Keratinocyte (primary cell): ENCODE data around the gene TENM4. TPM values are rescaled to one million over a fixed set of nuclear protein-coding genes. Genes with fewer than 3 reads are reported as not detected.
A peak's percentile ranks its signal among the peaks of the same experiment; 100 is the strongest.

Source experiments
- DNase-seq: peaks from one replicate; pipeline ENCODE4 v3.0.0-alpha.2; 2011; ENCODE audit warnings: low read depth, missing footprints, low spot score
- FAIRE-seq: peaks from 2 replicates; lab custom pipeline; 2011; peaks lifted over from hg19 to GRCh38; lab: Jason Lieb, UNC
- H2AFZ ChIP-seq: 2 replicates; pipeline ENCODE4 v1.6.0; 2012; ENCODE audit warnings: low read length, control low read depth, inconsistent platforms; ENCODE audit not compliant: control insufficient read depth
- H3K27ac ChIP-seq: 2 replicates; pipeline ENCODE4 v1.5.1; 2011; ENCODE audit warnings: low read length; ENCODE audit not compliant: control insufficient read depth, insufficient read depth
- H3K27me3 ChIP-seq: 3 replicates; pipeline ENCODE4 v1.6.0; 2011; ENCODE audit warnings: low read length; ENCODE audit not compliant: control insufficient read depth, insufficient read depth; ENCODE audit errors: extremely low read depth
- H3K36me3 ChIP-seq, 2 experiments: 2 replicates in 1 of 2; 3 replicates in 1 of 2; pipeline ENCODE4 v1.5.1; 2011; ENCODE audit warnings: low read length in 2 of 2, mild to moderate bottlenecking in 1 of 2; ENCODE audit not compliant: control insufficient read depth in 2 of 2, insufficient read depth in 2 of 2; ENCODE audit errors: extremely low read depth in 1 of 2
- H3K4me1 ChIP-seq: 3 replicates; pipeline ENCODE4 v1.5.1; 2011; ENCODE audit warnings: low read length; ENCODE audit not compliant: control insufficient read depth, insufficient read depth; ENCODE audit errors: extremely low read depth
- H3K4me2 ChIP-seq: 3 replicates; pipeline ENCODE4 v1.6.0; 2011; ENCODE audit warnings: low read depth, low read length; ENCODE audit not compliant: control insufficient read depth, insufficient read depth; ENCODE audit errors: extremely low read depth
- H3K4me3 ChIP-seq, 3 experiments: fragments of 200-600 bp in 1 of 3; sonication (generic) in 1 of 3; 2 replicates in 2 of 3; 3 replicates in 1 of 3; pipeline ENCODE4 v1.5.1; 2011 to 2016; ENCODE audit warnings: low read length in 3 of 3, mild to moderate bottlenecking in 3 of 3, control low read depth in 2 of 3, inconsistent platforms in 1 of 3, low read depth in 1 of 3, mixed read lengths in 1 of 3, mixed run types in 1 of 3, moderate library complexity in 1 of 3; ENCODE audit not compliant: control insufficient read depth in 2 of 3, insufficient read depth in 2 of 3; ENCODE audit errors: extremely low read depth in 1 of 3
- H3K79me2 ChIP-seq: 2 replicates; pipeline ENCODE4 v1.6.0; 2012; ENCODE audit warnings: low read length; ENCODE audit not compliant: control insufficient read depth, insufficient read depth
- H3K9ac ChIP-seq: 3 replicates; pipeline ENCODE4 v1.6.0; 2011; ENCODE audit warnings: low read length; ENCODE audit not compliant: control insufficient read depth, insufficient read depth; ENCODE audit errors: extremely low read depth
- H3K9me1 ChIP-seq: 3 replicates; pipeline ENCODE4 v1.6.0; 2011; ENCODE audit warnings: low read length; ENCODE audit not compliant: control insufficient read depth, insufficient read depth; ENCODE audit errors: extremely low read depth
- H3K9me3 ChIP-seq: 2 replicates; pipeline ENCODE4 v1.5.1; 2012; ENCODE audit warnings: low read depth, low read length; ENCODE audit not compliant: control insufficient read depth
- H4K20me1 ChIP-seq: 3 replicates; pipeline ENCODE4 v1.6.0; 2011; ENCODE audit warnings: low read length; ENCODE audit not compliant: control insufficient read depth, insufficient read depth; ENCODE audit errors: extremely low read depth
- CTCF ChIP-seq, 3 experiments: IDR thresholded peaks in 1 of 3; conservative IDR thresholded peaks in 1 of 3; optimal IDR thresholded peaks in 1 of 3; 2 replicates in 2 of 3; 3 replicates in 1 of 3; pipeline versions ENCODE3 to v1.5.1; 2011; ENCODE audit warnings: low read length in 3 of 3, mild to moderate bottlenecking in 3 of 3, moderate library complexity in 2 of 3, control low read depth in 1 of 3, inconsistent platforms in 1 of 3; ENCODE audit not compliant: insufficient read depth in 2 of 3; ENCODE audit errors: extremely low read depth in 1 of 3
- EZH2 ChIP-seq: IDR thresholded peaks from one replicate; pipeline ENCODE4 v1.6.1; 2012; ENCODE audit warnings: inconsistent platforms, mild to moderate bottlenecking, low read length, moderate library complexity
- dilution Hi-C: fragments of 300-500 bp; cut with MboI; formaldehyde crosslinking; loops from one replicate; pipeline ENCODE4 v1.7.0; 2020; ENCODE audit warnings: low sequenced_read_pairs; ENCODE audit not compliant: extremely low pct_ligation_motif_present
- polyA minus RNA-seq, 3 experiments: library from RNA; depleted of rRNA, polyadenylated mRNA; stranded (reverse); fragments of >200 nt; gene quantifications; 1 replicate in 1 of 3; 2 replicates in 1 of 3; 3 replicates in 1 of 3; pipeline ENCODE4 v1.2.3, GENCODE V29; 2011
- polyA plus RNA-seq, 5 experiments: library from polyadenylated mRNA; depleted of rRNA in 3 of 5; stranded (reverse) in 3 of 5; stranded (forward) in 1 of 5; unstranded in 1 of 5; fragments of >200 nt; gene quantifications; 1 replicate in 1 of 5; 2 replicates in 3 of 5; 3 replicates in 1 of 5; pipeline versions ENCODE4 v1.2.1 to v1.2.3, GENCODE V29; 2011 to 2012; ENCODE audit warnings: missing spikeins in 2 of 5, low read depth in 1 of 5, low replicate concordance in 1 of 5

Gene TENM4
- 3.5 to 11.3 TPM (median 5.4 TPM) in 3 replicates for polyA plus RNA-seq
- 5.2 TPM for polyA plus RNA-seq (2011; ENCODE audit: low read depth)
- polyA plus RNA-seq (2011; cell fraction: cytosol; rRNA removed), result 1.9 and 3.5 TPM in 2 replicates
- polyA plus RNA-seq (2011; cell fraction: nucleus; rRNA removed), result 25.7 and 30.6 TPM in 2 replicates
- 3.7 and 13.5 TPM in 2 replicates for polyA plus RNA-seq (2012; ENCODE audit: low replicate concordance)
- polyA minus RNA-seq, result 20.5 to 79.6 TPM (median 25.8 TPM) in 3 replicates
- 15.0 TPM for polyA minus RNA-seq (2011; cell fraction: cytosol; rRNA and poly(A)+ RNA removed)
- polyA minus RNA-seq (2011; cell fraction: nucleus; rRNA and poly(A)+ RNA removed), result 104 and 127 TPM in 2 replicates

DNA sequence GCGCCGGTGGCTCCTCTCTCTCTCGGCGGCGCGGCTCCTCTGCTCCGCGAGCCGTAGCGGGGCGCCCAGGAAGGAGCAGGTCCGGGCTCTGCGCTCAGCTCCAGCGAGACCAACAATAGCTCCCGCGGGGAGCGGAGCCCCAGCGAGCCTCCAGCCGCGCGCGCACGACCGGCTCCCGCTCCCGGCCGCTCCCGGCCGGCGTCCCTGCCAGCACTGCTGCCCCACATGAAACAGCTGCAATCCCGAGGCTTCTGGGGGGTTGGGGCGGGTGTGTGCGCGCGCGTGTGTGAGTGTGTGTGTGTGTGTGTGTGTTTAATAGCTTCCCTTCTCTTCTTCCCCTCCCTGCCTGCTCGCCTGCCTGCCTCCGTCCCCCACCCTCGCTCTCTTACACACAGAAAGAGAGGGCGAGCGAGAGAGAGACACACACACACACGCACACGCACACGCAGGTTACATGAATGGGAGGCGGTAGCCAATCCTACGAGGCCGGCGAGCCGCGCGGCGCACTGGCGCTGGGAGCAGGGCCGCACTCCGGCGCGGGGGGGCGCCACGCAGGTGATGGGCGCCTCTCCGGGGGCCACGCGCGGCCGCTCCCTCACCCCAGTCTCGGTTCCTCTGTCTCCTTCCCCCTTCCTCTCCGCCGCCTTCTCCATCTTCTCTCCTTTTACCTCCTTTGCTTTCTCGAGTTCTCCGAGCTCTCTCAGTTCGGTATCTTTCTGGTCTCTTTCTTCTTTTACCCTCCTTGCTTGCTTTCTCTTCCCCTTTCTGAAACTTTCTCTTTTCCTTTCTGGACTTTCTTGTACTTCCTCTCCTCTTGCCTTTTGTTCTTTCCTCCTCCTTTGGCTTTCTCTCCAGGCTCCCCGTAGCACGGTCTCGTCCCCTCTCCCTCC lies at the start of gene TENM4:
Gene TENM4, minus strand, starts transcription at position 460 of the 890 bp plus-strand sequence. CDS start 371,086 bp downstream, outside the sequence.
- peak within 1 kb of the TSS; percentile 100 for H3K4me2 ChIP-seq
- H3K36me3 ChIP-seq, result no peaks in the 10 kb centered on the region
- dilution Hi-C loops, result no loop called here
- TF ChIP-seq CTCF (optimal IDR thresholded peaks at IDR 0.05 in 1 of 3, IDR thresholded peaks at IDR 0.05 in 1 of 3, conservative IDR thresholded peaks at IDR 0.05 in 1 of 3; ENCODE audit: extremely low read depth in 1 of 3, insufficient read depth in 2 of 3, low read length in 3 of 3), result peak; percentile 51 to 88 (median 55)
- TF ChIP-seq EZH2, result no peak
- peak within 1 kb of the TSS; percentile 94 for H3K9ac ChIP-seq
- no peaks in the 10 kb centered on the region for H3K9me1 ChIP-seq
- no peaks in the 10 kb centered on the region for H3K9me3 ChIP-seq
- no peak for FAIRE-seq
- H3K27me3 ChIP-seq, result no peaks in the 10 kb centered on the region
- H3K27ac ChIP-seq, result peak within 1 kb of the TSS; percentile 89
- H4K20me1 ChIP-seq, result no peaks in the 10 kb centered on the region
- H2AFZ ChIP-seq, result peak within 1 kb of the TSS; percentile 88
- peaks cover 35% of the 10 kb centered on the region for H3K79me2 ChIP-seq
- H3K4me3 ChIP-seq, result peak within 1 kb of the TSS; percentile 69 to 80 (median 71)
- peaks cover 12% of the 10 kb centered on the region for H3K4me1 ChIP-seq
- no peak for DNase-seq

GRCh38 chr11:79488286-79488685 lies 47.5 kb upstream of the TENM4 start:
- H3K36me3 ChIP-seq, result no peaks in the 10 kb centered on the region
- TF ChIP-seq EZH2 (no peak), CTCF (optimal IDR thresholded peaks at IDR 0.05 in 1 of 3, IDR thresholded peaks at IDR 0.05 in 1 of 3, conservative IDR thresholded peaks at IDR 0.05 in 1 of 3; ENCODE audit: extremely low read depth in 1 of 3, insufficient read depth in 2 of 3, low read length in 3 of 3) (no peak)

More at GRCh38 chr11:79488286-79488685, 47.5 kb upstream of the TENM4 start:
- Histone ChIP-seq H3K4me1 (no peaks in the 10 kb centered on the region), H3K79me2 (no peaks in the 10 kb centered on the region), H3K27ac (no peak overlapping the region), H3K4me3 (no peak overlapping the region), H3K9me3 (no peaks in the 10 kb centered on the region), H2AFZ (no peak overlapping the region), H3K9ac (no peak overlapping the region), H3K4me2 (no peak overlapping the region), H4K20me1 (no peaks in the 10 kb centered on the region), H3K9me1 (no peaks in the 10 kb centered on the region), H3K27me3 (no peaks in the 10 kb centered on the region)
- DNase-seq (no peak), FAIRE-seq (no peak)
- dilution Hi-C loops, result no loop called here
